Activated CD4-positive, alpha-beta T cell treated with anti-CD3 and anti-CD28 coated beads for 1 hour (primary cell): ENCODE data around the gene IFNA1.
A peak's percentile ranks its signal among the peaks of the same experiment; 100 is the strongest.
"Not testable (repeated sequence)": the region's sequence is repeated elsewhere in the genome, so short reads cannot be mapped to it uniquely, and the experiment has no call there.

Experiments used
- DNase-seq: peaks from one replicate; pipeline ENCODE4 v3.0.0-alpha.2; 2020

IFNA1 gene

GRCh38 chr9:21440139-21440538 is at the start of gene IFNA1:
Gene IFNA1, plus strand, starts transcription at chr9:21440439. Its CDS starts 69 bp downstream, at chr9:21440508.
- DNase-seq, result no peak

DNA sequence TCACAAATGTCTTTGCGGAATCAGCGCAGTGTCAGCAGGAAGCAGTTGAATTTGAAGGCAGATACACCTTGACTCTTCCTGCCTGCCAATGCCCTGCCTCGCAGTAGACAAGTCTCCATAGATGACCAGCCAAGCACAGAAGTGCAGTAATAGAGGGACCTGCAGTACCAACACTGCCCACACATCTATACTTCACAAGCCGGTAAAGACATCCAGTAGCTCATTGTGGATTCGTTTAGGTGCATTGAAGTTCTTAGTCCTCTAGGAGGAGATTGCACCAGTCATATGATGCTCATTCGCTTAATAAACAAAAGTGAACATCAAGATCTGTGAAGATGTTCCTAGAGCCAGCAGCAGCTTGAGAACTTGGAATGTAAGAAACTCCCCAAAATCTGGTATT is 48.0 kb upstream of the IFNA1 start:
- no peak for DNase-seq

DNA sequence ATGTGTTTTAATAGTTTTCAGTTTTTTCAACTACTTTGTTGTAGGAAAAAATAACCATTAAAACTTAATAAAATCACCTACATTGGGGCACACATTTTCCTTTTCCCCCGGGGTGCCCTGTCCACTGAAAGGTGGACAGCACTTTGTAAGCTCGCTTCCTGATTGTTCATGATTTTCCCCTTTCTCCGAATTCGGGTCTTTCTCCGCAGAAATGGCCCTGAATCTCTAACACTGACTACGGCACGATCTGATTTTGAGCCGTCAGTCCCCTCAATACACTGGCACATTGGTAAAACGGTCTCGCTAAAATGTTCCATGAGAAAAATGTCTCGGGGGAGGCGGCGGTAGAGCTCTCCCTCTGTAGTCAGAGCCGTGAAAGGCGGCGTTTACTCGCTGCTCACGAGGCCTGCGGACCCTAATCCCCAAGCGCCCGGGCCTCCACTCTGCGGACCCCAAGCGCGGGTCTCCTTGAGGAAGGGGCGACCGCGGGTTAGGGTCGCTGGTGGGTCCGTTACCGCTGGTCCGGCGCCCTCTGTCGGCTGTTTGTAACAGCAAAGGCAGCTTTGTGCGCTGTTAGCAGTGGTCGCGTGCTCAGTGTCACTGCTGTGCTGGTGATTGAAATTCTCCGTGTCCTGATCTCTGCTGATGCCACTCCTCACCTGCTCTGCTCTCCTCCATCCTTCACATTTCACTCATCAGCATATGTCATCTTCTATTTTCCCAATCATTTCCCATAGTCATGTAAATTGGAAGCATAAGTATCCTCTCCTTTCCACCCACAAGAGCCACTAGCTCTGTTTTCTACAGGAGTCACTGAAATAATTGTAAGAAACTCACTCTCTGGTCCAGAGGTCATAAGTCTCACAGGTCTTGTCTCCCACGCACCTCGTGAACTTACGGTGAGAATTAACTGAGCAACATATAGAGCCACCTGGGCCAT is 44.2 kb upstream of the IFNA1 start:
- DNase-seq, result peak; percentile 38

DNA sequence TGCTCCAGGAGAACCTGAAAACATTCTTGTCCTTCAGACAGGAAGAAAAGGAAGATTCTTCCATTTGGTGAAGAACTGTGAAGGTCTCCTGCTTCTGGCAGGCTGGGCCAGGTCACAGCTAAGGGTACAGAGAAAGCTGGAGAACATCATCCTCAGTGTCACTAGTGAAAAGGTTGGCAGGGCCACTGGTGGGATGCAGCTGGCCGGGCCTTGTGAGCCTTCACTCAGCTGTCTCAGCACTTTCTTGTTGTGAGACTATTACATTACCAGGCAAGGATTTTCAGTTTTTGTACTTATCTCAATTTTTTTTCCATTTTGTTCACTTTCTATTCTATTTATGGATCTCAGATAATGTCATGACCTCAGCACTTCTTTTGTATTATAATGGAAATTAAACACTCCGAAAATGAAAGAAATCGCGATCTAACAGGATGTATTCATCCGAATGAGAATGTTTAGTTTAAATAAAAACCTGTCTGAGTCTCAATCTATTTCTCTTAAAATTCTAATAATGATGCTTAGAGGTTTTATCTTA is 41.2 kb upstream of the IFNA1 start:
- no peak for DNase-seq

GRCh38 chr9:21399956-21400355 is 40.3 kb upstream of the IFNA1 start:
- no peak for DNase-seq

DNA sequence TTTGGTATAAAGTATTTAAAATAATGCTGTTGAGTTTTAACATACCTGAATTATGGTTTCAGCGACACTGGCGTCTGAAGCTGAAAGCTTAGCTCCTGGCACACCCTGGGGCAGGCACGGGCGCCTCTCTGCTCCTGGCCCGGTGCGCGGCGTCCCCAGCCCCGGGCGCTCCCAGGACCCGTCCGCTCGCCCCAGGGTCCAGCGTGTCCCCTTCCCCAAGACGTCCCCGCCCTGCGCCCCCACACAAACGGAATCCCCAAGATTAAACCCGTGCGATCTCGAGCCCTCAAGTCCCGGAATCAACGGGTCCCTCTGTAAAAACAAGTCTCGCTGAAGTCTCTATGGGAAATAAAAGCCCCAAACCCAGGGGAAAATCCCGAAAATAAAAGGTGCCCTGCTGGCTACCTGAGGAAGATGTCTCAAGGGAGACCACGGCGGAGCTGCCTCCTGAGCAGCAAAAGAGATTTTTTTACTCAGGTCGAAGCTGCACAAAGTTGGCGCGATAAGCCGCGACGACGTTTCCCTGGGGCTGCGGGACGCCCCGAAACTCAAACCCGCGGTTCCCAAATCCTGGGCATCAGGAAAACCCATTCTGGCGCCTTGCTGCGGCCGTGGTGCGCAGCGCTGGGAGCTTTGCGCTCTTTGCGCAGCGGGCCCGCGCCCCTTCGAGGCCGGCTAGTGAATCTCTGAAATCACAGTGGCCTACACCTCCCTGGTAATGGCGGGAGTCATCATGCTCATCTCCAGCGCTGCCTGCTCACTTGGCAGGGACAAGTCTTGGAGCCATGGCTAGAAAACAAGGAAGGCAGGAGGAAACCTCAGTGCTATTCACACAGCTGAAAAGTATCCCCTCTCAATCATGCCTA is 37.6 kb upstream of the IFNA1 start:
- DNase-seq, result no peak

- DNase-seq, result no peak
Observed at GRCh38 chr9:21404146-21404545, 36.1 kb upstream of the IFNA1 start.

DNA sequence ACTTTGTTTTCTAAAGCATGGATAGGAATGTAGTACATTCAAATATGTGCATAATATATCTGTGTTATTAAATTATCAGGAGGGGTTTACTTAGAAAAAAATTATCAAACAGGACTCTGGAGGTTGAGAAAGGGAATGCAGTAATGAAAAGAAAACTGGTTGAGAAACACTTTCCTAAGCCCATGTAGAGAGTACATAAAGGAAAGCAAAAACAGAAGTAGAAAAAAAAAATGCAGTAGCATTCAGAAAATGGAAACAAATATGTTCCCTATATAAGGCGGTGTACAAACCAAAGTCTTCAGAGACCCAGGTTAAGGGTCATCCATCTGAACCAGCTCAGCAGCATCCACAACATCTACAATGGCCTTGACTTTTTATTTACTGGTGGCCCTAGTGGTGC is 31.4 kb upstream of the IFNA1 start, which contains the start of gene IFNA8:
Gene IFNA8 (plus strand): TSS at position 301 of the 400 bp plus-strand sequence. CDS start 60 bp downstream, at position 361.
- DNase-seq, result no peak

- DNase-seq, result no peak
Observed at GRCh38 chr9:21412107-21412506, 28.1 kb upstream of the IFNA1 start.

GRCh38 chr9:21413151-21413550 is 27.1 kb upstream of the IFNA1 start:
- DNase-seq, result no peak

DNA sequence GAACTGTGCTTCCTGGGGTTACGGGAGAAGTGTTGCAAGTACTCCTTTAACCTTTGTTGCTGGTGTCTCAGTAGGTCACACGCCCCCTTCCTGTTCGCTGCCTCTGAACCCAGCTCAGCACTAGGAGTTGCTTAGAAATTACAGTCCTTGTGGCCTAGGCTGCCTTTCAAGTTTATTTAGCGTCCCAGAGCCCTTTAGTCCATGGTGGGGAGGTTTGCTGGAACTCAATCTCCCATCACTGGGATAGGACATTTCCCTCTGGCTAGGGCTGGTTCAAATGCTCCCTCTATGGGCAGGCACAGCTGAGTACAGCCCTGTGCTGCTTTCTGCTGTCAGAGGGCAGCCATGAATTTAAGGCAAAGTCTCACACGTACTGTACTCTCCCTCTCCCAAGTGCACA is 26.6 kb upstream of the IFNA1 start:
- no peak for DNase-seq

DNA sequence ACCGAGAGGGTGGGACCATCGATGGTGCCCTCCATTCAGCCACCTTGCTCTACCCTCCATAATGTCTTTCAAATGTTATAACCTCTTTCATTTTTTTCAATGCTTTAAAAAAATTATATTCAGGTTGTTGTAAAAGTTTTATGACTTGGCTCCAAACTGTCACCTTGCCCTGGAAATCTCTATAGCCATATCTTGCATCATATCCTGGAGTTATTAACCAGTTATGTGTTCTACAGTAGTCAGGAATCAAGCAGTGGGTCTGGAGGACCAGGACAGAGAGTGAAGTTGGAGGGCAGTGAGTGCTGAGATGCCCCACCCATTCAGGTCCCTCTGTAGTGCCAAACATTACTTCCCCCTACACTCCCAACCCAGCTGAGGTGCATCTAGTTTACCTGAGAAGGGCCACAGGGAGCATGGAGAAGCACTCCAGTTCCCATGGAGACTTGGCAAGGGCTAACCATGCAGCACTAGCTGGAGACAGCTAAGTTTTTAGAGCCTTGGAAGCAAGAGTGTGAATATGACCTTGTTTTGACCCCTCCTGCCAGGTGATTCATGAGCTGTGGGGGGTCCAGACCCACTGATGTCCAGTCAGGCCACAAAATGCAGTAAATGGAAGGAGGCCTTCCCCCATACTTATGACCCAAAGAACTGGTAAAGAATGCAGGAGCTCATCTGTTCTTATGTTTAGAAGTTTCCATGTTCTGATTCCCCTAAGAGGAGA is 25.9 kb upstream of the IFNA1 start:
- DNase-seq, result no peak

DNA sequence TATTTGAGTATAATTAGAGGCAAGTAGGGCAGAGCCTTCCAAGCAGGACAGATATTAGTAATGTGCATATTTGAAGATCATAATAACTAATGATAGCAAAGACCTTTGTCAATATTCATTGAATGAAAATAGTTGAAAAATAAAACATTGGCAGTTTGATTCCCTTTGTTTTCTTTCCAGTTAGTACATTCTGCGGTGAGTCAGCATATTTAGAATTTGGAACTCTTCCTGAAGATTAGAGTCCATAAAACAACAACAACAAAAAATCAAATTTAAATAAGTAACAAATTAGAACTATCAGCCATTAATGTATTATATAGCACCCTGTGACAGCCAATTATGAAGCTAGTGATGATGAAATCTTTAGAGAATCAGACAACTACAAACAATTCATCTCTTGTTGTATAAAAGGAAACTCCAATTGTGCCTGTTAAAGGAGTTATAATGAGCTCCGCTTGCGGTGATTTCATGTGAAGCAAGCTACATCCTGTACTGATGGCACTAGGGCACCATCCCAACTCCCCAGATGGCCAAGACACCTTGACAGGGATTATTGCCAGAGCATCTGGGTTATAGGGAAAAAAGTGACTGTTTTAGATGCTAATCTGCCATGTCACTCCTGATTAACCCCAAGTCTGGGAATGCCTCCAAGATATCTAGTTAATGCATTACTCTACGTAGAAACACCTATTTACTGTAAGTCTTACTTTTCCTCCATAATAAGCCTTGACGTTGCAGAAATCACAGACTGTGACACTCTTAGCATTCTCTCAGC is 24.6 kb upstream of the IFNA1 start:
- no peak for DNase-seq

DNA sequence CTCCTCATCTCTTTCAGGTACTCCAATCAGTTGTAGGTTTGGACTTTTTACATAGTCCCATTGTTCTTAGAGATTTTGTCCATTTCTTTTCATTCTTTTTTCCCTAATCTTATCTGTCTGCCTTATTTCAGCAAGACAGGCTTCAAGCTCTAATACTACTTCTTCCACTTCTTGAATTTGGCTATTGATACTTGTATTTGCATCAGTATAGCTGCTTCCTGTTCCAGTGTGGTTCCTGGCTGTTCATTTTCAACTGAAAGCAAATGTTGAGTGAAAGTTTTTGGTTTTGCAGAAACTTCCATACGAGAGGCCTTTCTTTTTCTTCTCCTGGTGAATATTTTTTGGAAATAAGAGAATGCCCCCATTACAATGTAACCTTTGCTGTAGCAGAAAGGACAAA is 12.0 kb upstream of the IFNA1 start:
- DNase-seq, result no peak

GRCh38 chr9:21429191-21429590 is 11.0 kb upstream of the IFNA1 start:
- no peak for DNase-seq

- no peak for DNase-seq
Observed at GRCh38 chr9:21432672-21433425, 7.4 kb upstream of the IFNA1 start.

GRCh38 chr9:21434202-21435014 is 5.8 kb upstream of the IFNA1 start:
- DNase-seq, result no peak

GRCh38 chr9:21435015-21435383 is 5.2 kb upstream of the IFNA1 start:
- not testable (repeated sequence) for DNase-seq

- no peak for DNase-seq
Observed at GRCh38 chr9:21443849-21444625, 3.8 kb downstream of the IFNA1 start.
